WI38 (cell line): ENCODE data around the gene TSSK3.
"Not testable (repeated sequence)": the region's sequence is repeated elsewhere in the genome, so short reads cannot be mapped to it uniquely, and the experiment has no call there.

ENCODE experiments used
- H3K4me3 ChIP-seq: 2 replicates; pipeline ENCODE4 v1.5.1; 2011; ENCODE audit warnings: low read depth, mild to moderate bottlenecking, control low read depth, low read length
- CTCF ChIP-seq: IDR thresholded peaks from 2 replicates; pipeline ENCODE4 v1.5.1; 2012; ENCODE audit warnings: low read depth, mild to moderate bottlenecking, control low read depth, low read length

The TSSK3 gene

GRCh38 chr1:32394141-32394889 lies 32.0 kb downstream of the TSSK3 start, which contains the start of gene BSDC1:
BSDC1 (minus strand) TSS chr1:32394441; CDS start chr1:32394414, 27 bp downstream.
- TF ChIP-seq CTCF, result no peak

DNA sequence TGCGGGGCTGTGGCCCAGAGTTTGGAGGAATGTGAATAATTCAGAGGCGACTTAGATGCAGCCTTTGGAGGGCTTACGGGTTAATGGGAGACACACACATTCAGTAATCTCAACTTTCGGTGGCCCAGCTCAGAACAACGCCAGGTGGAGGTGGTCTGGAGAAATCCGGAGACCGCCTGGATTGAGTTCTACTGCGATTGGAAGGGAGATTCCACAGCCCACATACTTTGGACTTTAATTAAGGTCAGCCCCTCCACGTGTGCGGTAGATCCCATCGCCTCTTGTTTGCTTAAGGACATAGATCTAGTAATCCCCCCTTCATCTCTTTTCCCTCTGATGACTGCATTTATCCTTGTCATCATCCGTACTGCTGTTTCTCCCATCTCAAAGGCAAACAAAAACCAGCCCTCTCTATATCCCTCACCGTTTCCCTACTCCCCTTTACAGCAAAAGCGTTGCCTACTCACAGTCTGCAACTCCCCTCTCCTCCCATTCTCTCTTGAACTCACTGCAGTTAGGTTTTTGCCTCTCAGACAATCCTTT lies 32.6 kb downstream of the TSSK3 start:
- H3K4me3 ChIP-seq, result peak overlapping the region; percentile 75
- no peak for TF ChIP-seq CTCF

More at GRCh38 chr1:32394141-32394889, 32.0 kb downstream of the TSSK3 start, which contains the start of gene BSDC1:
- peak within 1 kb of the TSS; percentile 75 for H3K4me3 ChIP-seq

- not testable (repeated sequence) for H3K4me3 ChIP-seq
Observed at GRCh38 chr1:32396524-32396923, 34.2 kb downstream of the TSSK3 start.

GRCh38 chr1:32398401-32398800 lies 36.1 kb downstream of the TSSK3 start:
- TF ChIP-seq CTCF, result no peak

GRCh38 chr1:32399843-32400242 lies 37.5 kb downstream of the TSSK3 start:
- no peak overlapping the region for H3K4me3 ChIP-seq
- TF ChIP-seq CTCF, result no peak

More at GRCh38 chr1:32398401-32398800, 36.1 kb downstream of the TSSK3 start:
- no peak overlapping the region for H3K4me3 ChIP-seq

- H3K4me3 ChIP-seq, result no peak overlapping the region
- TF ChIP-seq CTCF, result peak; percentile 92
Observed at GRCh38 chr1:32400876-32401631, 38.7 kb downstream of the TSSK3 start.

DNA sequence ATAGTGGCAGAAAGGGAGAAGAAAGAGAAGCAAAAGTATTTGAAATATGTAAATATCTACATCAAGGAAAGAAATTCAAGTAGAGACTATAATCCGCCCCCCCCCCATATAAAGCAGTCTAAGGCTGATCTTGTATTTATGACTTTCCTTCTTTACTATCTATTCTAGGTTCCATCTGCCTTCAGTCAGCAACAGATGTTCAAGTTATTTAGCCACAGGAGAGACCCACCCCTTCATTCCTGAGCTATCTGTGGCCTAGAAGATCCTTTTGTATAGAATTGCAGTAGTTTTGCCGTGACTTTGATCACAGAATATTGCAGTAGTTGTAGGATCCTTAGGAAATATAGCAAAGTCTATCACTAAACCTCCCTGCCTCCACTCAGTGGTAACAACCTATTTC lies 42.6 kb downstream of the TSSK3 start:
- no peak for TF ChIP-seq CTCF

More for the DNA sequence above, 42.6 kb downstream of the TSSK3 start:
- H3K4me3 ChIP-seq, result no peak overlapping the region
